Transverse colon (tissue), 4 donors: ENCODE data around the gene AP1M2.

Experiments used
- POLR2AphosphoS5 ChIP-seq, 3 donors: sonication (generic); formaldehyde crosslinking; IDR thresholded peaks; one replicate each; pipeline ENCODE4 v1.6.1; 2016; ENCODE audit warnings: antibody characterized with exemption in 3 of 3
- TF ChIP-seq, protein P1 (sequence below), 5 experiments: fragments of 200-600 bp in 3 of 5; fragments of 450-650 bp in 2 of 5; sonication (generic) in 3 of 5; IDR thresholded peaks; 1 replicate in 2 of 5; 2 replicates in 3 of 5; pipeline ENCODE4 v1.5.1; 2016 to 2017; ENCODE audit warnings: antibody characterized with exemption in 5 of 5, inconsistent platforms in 3 of 5, mild to moderate bottlenecking in 2 of 5, moderate library complexity in 1 of 5

- TF ChIP-seq POLR2AphosphoS5 (IDR thresholded peaks at IDR 0.05), result no peak
- TF ChIP-seq, protein P1, sequence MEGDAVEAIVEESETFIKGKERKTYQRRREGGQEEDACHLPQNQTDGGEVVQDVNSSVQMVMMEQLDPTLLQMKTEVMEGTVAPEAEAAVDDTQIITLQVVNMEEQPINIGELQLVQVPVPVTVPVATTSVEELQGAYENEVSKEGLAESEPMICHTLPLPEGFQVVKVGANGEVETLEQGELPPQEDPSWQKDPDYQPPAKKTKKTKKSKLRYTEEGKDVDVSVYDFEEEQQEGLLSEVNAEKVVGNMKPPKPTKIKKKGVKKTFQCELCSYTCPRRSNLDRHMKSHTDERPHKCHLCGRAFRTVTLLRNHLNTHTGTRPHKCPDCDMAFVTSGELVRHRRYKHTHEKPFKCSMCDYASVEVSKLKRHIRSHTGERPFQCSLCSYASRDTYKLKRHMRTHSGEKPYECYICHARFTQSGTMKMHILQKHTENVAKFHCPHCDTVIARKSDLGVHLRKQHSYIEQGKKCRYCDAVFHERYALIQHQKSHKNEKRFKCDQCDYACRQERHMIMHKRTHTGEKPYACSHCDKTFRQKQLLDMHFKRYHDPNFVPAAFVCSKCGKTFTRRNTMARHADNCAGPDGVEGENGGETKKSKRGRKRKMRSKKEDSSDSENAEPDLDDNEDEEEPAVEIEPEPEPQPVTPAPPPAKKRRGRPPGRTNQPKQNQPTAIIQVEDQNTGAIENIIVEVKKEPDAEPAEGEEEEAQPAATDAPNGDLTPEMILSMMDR (IDR thresholded peaks at IDR 0.05), result no peak
These were observed 51.5 kb downstream of the AP1M2 start for GRCh38 chr19:10535613-10536012.
